HepG2 (cell line): ENCODE measurements around the gene GPC6. TPM values are rescaled to one million over a fixed set of nuclear protein-coding genes. Genes with fewer than 3 reads are reported as not detected.

Source experiments
- ATAC-seq: fragments of 200-7000 bp; cut with Tn5 transposase; 3 replicates; pipeline ENCODE4 v1.9.1; 2020; ENCODE audit warnings: mild to moderate bottlenecking, moderate library complexity
- BruUV-seq: library from RNA; stranded (reverse); fragments of 400-500 nt; replicated peaks from 2 replicates; lab custom pipeline; 2021; lab: Mats Ljungman, UMichigan
- CTCF ChIA-PET: fragments of 300-600 bp; formaldehyde crosslinking; extraction: SDS; loops from one replicate; lab custom pipeline; 2021; ENCODE audit warnings: low total read pairs, inconsistent platforms, low intra/inter-chr PET ratio; lab: Yijun Ruan, JAX
- POLR2A ChIA-PET: fragments of 350-600 bp; sonication (Branson Sonifier 250); formaldehyde crosslinking; loops from one replicate; lab custom pipeline; 2020; ENCODE audit warnings: antibody characterized with exemption, inconsistent platforms; lab: Yijun Ruan, JAX
- DNase-seq: peaks from one replicate; pipeline ENCODE4 v3.0.0-alpha.2; 2015; ENCODE audit warnings: low spot score
- FAIRE-seq: peaks from 3 replicates; lab custom pipeline; 2011; peaks lifted over from hg19 to GRCh38; lab: Jason Lieb, UNC
- H2AFZ ChIP-seq: one replicate; pipeline ENCODE4 v1.6.1; 2011; ENCODE audit warnings: low read length, inconsistent platforms
- H3K27ac ChIP-seq: fragments of 300-600 bp; 3 replicates; pipeline ENCODE4 v1.8.0; 2011; ENCODE audit warnings: mixed run types, mild to moderate bottlenecking, mixed read lengths, low read length, inconsistent platforms; ENCODE audit not compliant: insufficient read depth; ENCODE audit errors: extremely low read length
- H3K27me3 ChIP-seq, 2 experiments: fragments of 200-600 bp in 1 of 2; 2 replicates in 1 of 2; 3 replicates in 1 of 2; pipeline versions ENCODE4 v1.6.0 to v1.8.0; 2011; ENCODE audit warnings: low read length in 2 of 2, mild to moderate bottlenecking in 2 of 2, moderate library complexity in 2 of 2, inconsistent platforms in 1 of 2; ENCODE audit not compliant: insufficient read depth in 2 of 2, control insufficient read depth in 1 of 2
- H3K36me3 ChIP-seq, 2 experiments: fragments of 200-600 bp in 1 of 2; replicated peaks in 1 of 2; 2 replicates in 1 of 2; 3 replicates in 1 of 2; pipeline versions ENCODE4 v1.5.1 to v1.8.0; 2011; ENCODE audit warnings: low read length in 2 of 2, inconsistent platforms in 1 of 2; ENCODE audit not compliant: insufficient read depth in 2 of 2, control insufficient read depth in 1 of 2
- H3K4me1 ChIP-seq: 2 replicates; pipeline ENCODE4 v1.5.1; 2012; ENCODE audit warnings: low read length, inconsistent platforms; ENCODE audit not compliant: insufficient read depth
- H3K4me2 ChIP-seq: 2 replicates; pipeline ENCODE4 v1.6.0; 2011; ENCODE audit warnings: low read depth, low read length, inconsistent platforms
- H3K4me3 ChIP-seq, 3 experiments: fragments of 200-600 bp in 1 of 3; sonication (generic), shearing (Covaris generic) in 1 of 3; replicated peaks in 1 of 3; 2 replicates each; pipeline ENCODE4 v1.5.1; 2011 to 2016; ENCODE audit warnings: low read length in 3 of 3, inconsistent platforms in 2 of 3, low read depth in 2 of 3, mild to moderate bottlenecking in 2 of 3, control low read depth in 1 of 3, mixed read lengths in 1 of 3; ENCODE audit not compliant: insufficient read depth in 1 of 3
- H3K79me2 ChIP-seq: one replicate; pipeline ENCODE4 v1.6.1; 2011; ENCODE audit warnings: low read length, inconsistent platforms; ENCODE audit not compliant: insufficient read depth
- H3K9ac ChIP-seq: 2 replicates; pipeline ENCODE4 v1.6.0; 2011; ENCODE audit warnings: mild to moderate bottlenecking, low read depth, low read length, inconsistent platforms; ENCODE audit not compliant: insufficient read depth
- H3K9me3 ChIP-seq: 2 replicates; pipeline ENCODE4 v1.5.1; 2012; ENCODE audit warnings: mild to moderate bottlenecking, low read length
- H4K20me1 ChIP-seq: 2 replicates; pipeline ENCODE4 v1.6.0; 2011; ENCODE audit warnings: inconsistent platforms, mild to moderate bottlenecking, low read length, moderate library complexity; ENCODE audit not compliant: insufficient read depth
- ATM ChIP-seq: fragments of 450-650 bp; IDR thresholded peaks from 2 replicates; pipeline ENCODE4 v1.7.1; 2017; ENCODE audit warnings: mild to moderate bottlenecking, borderline replicate concordance
- CBX5 ChIP-seq: sonication (generic); formaldehyde crosslinking; IDR thresholded peaks from 2 replicates; pipeline ENCODE4 v1.4.0; 2020; ENCODE audit warnings: missing genetic modification reagents, borderline replicate concordance
- CENPT ChIP-seq: sonication (generic); formaldehyde crosslinking; IDR thresholded peaks from 2 replicates; pipeline ENCODE4 v1.8.0; 2022; ENCODE audit warnings: low read depth, mild to moderate bottlenecking, moderate library complexity, missing genetic modification reagents
- CREM ChIP-seq, 2 experiments: sonication (generic) in 1 of 2; formaldehyde crosslinking in 1 of 2; IDR thresholded peaks; 2 replicates each; pipeline versions ENCODE4 v1.4.0 to v1.6.1; 2016 to 2020; ENCODE audit warnings: antibody characterized with exemption in 1 of 2, mild to moderate bottlenecking in 1 of 2, missing genetic modification reagents in 1 of 2
- E2F1 ChIP-seq: sonication (generic); formaldehyde crosslinking; IDR thresholded peaks from 2 replicates; pipeline ENCODE4 v1.5.0; 2020; ENCODE audit warnings: missing genetic modification reagents
- EHMT2 ChIP-seq: fragments of 200-600 bp; sonication (generic); IDR thresholded peaks from 2 replicates; pipeline ENCODE4 v1.7.0; 2017; ENCODE audit warnings: antibody characterized with exemption, low read depth, low read length, borderline replicate concordance
- GABPA ChIP-seq, 2 experiments: IDR thresholded peaks; 2 replicates each; pipeline ENCODE4 v1.6.1; 2011 to 2016; ENCODE audit warnings: low read depth in 2 of 2, low read length in 1 of 2, missing biosample characterization in 1 of 2, missing genetic modification characterization in 1 of 2
- HOMEZ ChIP-seq: IDR thresholded peaks from 2 replicates; pipeline ENCODE4 v1.6.1; 2016; ENCODE audit warnings: low read depth
- KDM2A ChIP-seq: sonication (generic); formaldehyde crosslinking; IDR thresholded peaks from 2 replicates; pipeline ENCODE4 v1.4.0; 2020; ENCODE audit warnings: low read depth, missing genetic modification reagents, borderline replicate concordance
- KLF9 ChIP-seq: IDR thresholded peaks from 2 replicates; pipeline ENCODE4 v1.6.1; 2016; ENCODE audit warnings: low read depth
- PAWR ChIP-seq: sonication (generic); formaldehyde crosslinking; IDR thresholded peaks from 2 replicates; pipeline ENCODE4 v1.4.0; 2020; ENCODE audit warnings: missing genetic modification reagents, mild to moderate bottlenecking, borderline replicate concordance
- RARA ChIP-seq: IDR thresholded peaks from 2 replicates; pipeline ENCODE4 v1.6.1; 2016; ENCODE audit warnings: missing genetic modification reagents, missing compliant biosample characterization
- SIX4 ChIP-seq: sonication (generic); formaldehyde crosslinking; IDR thresholded peaks from 2 replicates; pipeline ENCODE4 v1.4.0; 2020; ENCODE audit warnings: missing genetic modification reagents
- SNRNP70 ChIP-seq: fragments of 200-400 bp; formaldehyde crosslinking; IDR thresholded peaks from 2 replicates; pipeline ENCODE4 v1.6.1; 2017; ENCODE audit warnings: mild to moderate bottlenecking, low read depth, low read length, moderate library complexity
- TFAP4 ChIP-seq: sonication (generic); IDR thresholded peaks from 2 replicates; pipeline ENCODE4 v1.6.1; 2016; ENCODE audit warnings: low read depth, borderline replicate concordance
- TGIF2 ChIP-seq: IDR thresholded peaks from 2 replicates; pipeline ENCODE4 v1.6.1; 2016; ENCODE audit warnings: control low read depth, missing compliant biosample characterization
- TRIM22 ChIP-seq: fragments of 450-650 bp; IDR thresholded peaks from 2 replicates; pipeline ENCODE4 v1.6.1; 2017
- XRCC5 ChIP-seq: fragments of 200-400 bp; formaldehyde crosslinking; optimal IDR thresholded peaks from 2 replicates; pipeline ENCODE3; 2017; ENCODE audit warnings: mild to moderate bottlenecking, low read length
- ZBTB8A ChIP-seq: sonication (generic); formaldehyde crosslinking; IDR thresholded peaks from 2 replicates; pipeline ENCODE4 v1.4.0; 2020; ENCODE audit warnings: mild to moderate bottlenecking, low read depth, missing genetic modification reagents, borderline replicate concordance
- ZNF317 ChIP-seq: sonication (generic); formaldehyde crosslinking; IDR thresholded peaks from 2 replicates; pipeline ENCODE4 v1.5.0; 2020; ENCODE audit warnings: mild to moderate bottlenecking, missing genetic modification reagents
- ZNF562 ChIP-seq: sonication (generic); formaldehyde crosslinking; IDR thresholded peaks from 2 replicates; pipeline ENCODE4 v1.8.0; 2022; ENCODE audit warnings: missing genetic modification reagents, borderline replicate concordance
- ZNF570 ChIP-seq: sonication (generic); formaldehyde crosslinking; IDR thresholded peaks from 2 replicates; pipeline ENCODE4 v1.4.0; 2020; ENCODE audit warnings: mild to moderate bottlenecking, missing genetic modification reagents, borderline replicate concordance
- WGBS: methylation state at CpG from one replicate; pipeline ENCODE4 v1.1.6; 2017; ENCODE audit warnings: low lambda C conversion rate; 5-methylcytosine and 5-hydroxymethylcytosine counted together
- in situ Hi-C: cut with HindIII; loops from 2 replicates; pipeline ENCODE4 v1.10.0; 2017; ENCODE audit warnings: low pct_unique_long_range_greater_than_20kb; ENCODE audit not compliant: extremely low pct_ligation_motif_present
- intact Hi-C: fragments of 100-400 bp; cut with micrococcal nuclease; formaldehyde crosslinking; loops from one replicate; pipeline ENCODE4 v1.10.0; 2022; ENCODE audit not compliant: unreplicated experiment
- polyA plus RNA-seq, 8 experiments: library from polyadenylated mRNA; depleted of rRNA in 3 of 8; stranded (reverse) in 7 of 8; unstranded in 1 of 8; fragments of >200 nt; fragmentation: Illumina TruSeq in 4 of 8; extraction: Trizol in 4 of 8; gene quantifications; 2 replicates each; pipeline versions ENCODE4 v1.2.1 to v1.2.3, GENCODE V29; 2011 to 2016; ENCODE audit warnings: low read depth in 4 of 8, missing spikeins in 1 of 8, mixed read lengths in 1 of 8; ENCODE audit not compliant: insufficient read depth in 1 of 8
- total RNA-seq, 5 experiments: library from RNA; depleted of rRNA; stranded (reverse); fragments of >200 nt; fragmentation: Illumina TruSeq; extraction: Trizol; gene quantifications; 2 replicates each; pipeline ENCODE4 v1.2.3, GENCODE V29; 2016; ENCODE audit warnings: low read depth in 1 of 5

GPC6 gene
- total and polyA plus RNA-seq, 2 of the 13 experiments (the other 11 are each of a cell fraction or from before 2014, with no cell fraction given), result 24.5 to 33.9 TPM

- Histone ChIP-seq H3K79me2 (no peaks in the 10 kb centered on the region), H4K20me1 (no peaks in the 10 kb centered on the region), H3K9me3 (peaks cover 15% of the 10 kb centered on the region; the same call in 1 of the 2 replicates), H2AFZ (no peak overlapping the region), H3K27me3 (no peaks in the 10 kb centered on the region), H3K4me2 (no peak overlapping the region), H3K9ac (no peak overlapping the region), H3K36me3 (no peaks in the 10 kb centered on the region), H3K4me3 (no peak overlapping the region), H3K4me1 (peaks cover 28% of the 10 kb centered on the region), H3K27ac (no peak overlapping the region)
- no TSS peak for BruUV-seq
- DNase-seq, result peak; percentile 13
- CTCF ChIA-PET, result no interaction called here
- FAIRE-seq, result no peak
- no peak for ATAC-seq
- intact Hi-C loops (no loop called here), in situ Hi-C loops (loop anchor here (25.0 kb wide), 1 partner anchor 521 kb away; the partner anchor contains the start of gene GPC6)
- POLR2A ChIA-PET, result no interaction called here
- WGBS, result 86% methylated on average over 1 of the region's 1 CpG
- no peak for TF ChIP-seq EHMT2
- TF ChIP-seq SIX4 (CRISPR knock-in tag), result no peak
- peak; percentile 43; the same call in 1 of the 2 replicates for TF ChIP-seq ZNF317 (CRISPR knock-in tag)
- TF ChIP-seq ATM, result no peak
- peak; percentile 44; the same call in 1 of the 2 replicates for TF ChIP-seq HOMEZ (CRISPR knock-in tag)
- no peak for TF ChIP-seq KDM2A (CRISPR knock-in tag)
- peak; percentile 47; the same call in 1 of the 2 replicates for TF ChIP-seq TFAP4
- no peak for TF ChIP-seq TRIM22
- no peak for TF ChIP-seq PAWR (CRISPR knock-in tag)
- TF ChIP-seq ZNF562 (CRISPR knock-in tag), result no peak
- TF ChIP-seq XRCC5, result no peak
- no peak for TF ChIP-seq SNRNP70
- TF ChIP-seq CBX5, result no peak
- no peak for TF ChIP-seq TGIF2
- TF ChIP-seq GABPA (IDR thresholded peaks at IDR 0.05; ENCODE audit: low read depth, low read length), result no peak
- TF ChIP-seq GABPA (CRISPR knock-in tag; IDR thresholded peaks at IDR 0.05; ENCODE audit: low read depth), result peak; percentile 62
- no peak for TF ChIP-seq ZNF570 (CRISPR knock-in tag)
- no peak for TF ChIP-seq CENPT
- no peak for TF ChIP-seq ZBTB8A (CRISPR knock-in tag)
- 0 out of 2 replicates have a peak, but pooled peaks have one; percentile 24 for TF ChIP-seq RARA
- no peak for TF ChIP-seq CREM (IDR thresholded peaks at IDR 0.05)
- no peak for TF ChIP-seq CREM (CRISPR knock-in tag; IDR thresholded peaks at IDR 0.05)
- TF ChIP-seq KLF9, result no peak
- no peak for TF ChIP-seq E2F1 (CRISPR knock-in tag)
Measured at GRCh38 chr13:93758575-93758974, 532.0 kb downstream of the GPC6 start.
